Activated naive CD4-positive, alpha-beta T cell (primary cell): Measurements from ENCODE around the gene GUCA2B.

ENCODE experiments used
- DNase-seq, 4 experiments: peaks; one replicate each; lab custom pipeline; 2025; lab: John Stamatoyannopoulos, UW

GUCA2B gene

GRCh38 chr1:42184616-42185015 lies 31.4 kb downstream of the GUCA2B start:
- no peak for DNase-seq

- DNase-seq = no peak
Observed at GRCh38 chr1:42186152-42186551, 32.9 kb downstream of the GUCA2B start.

- no peak for DNase-seq
Observed at GRCh38 chr1:42189931-42190853, 37.0 kb downstream of the GUCA2B start.

- no peak for DNase-seq
Observed at GRCh38 chr1:42191319-42191718, 38.1 kb downstream of the GUCA2B start.

GRCh38 chr1:42192106-42192505 lies 38.9 kb downstream of the GUCA2B start:
- DNase-seq = no peak

- no peak for DNase-seq
Observed at GRCh38 chr1:42195841-42196240, 42.6 kb downstream of the GUCA2B start.

- DNase-seq = no peak
Observed at GRCh38 chr1:42198251-42198650, 45.0 kb downstream of the GUCA2B start.

GRCh38 chr1:42201986-42202385 lies 48.8 kb downstream of the GUCA2B start:
- DNase-seq = no peak
